GM21786 (cell line): ENCODE results near the gene MRPS10.

ENCODE experiments used
- ATAC-seq: cut with Tn5 transposase; IDR thresholded peaks from one replicate; pipeline ENCODE4 v1.9.1; 2021; ENCODE audit not compliant: unreplicated experiment

The MRPS10 gene

DNA sequence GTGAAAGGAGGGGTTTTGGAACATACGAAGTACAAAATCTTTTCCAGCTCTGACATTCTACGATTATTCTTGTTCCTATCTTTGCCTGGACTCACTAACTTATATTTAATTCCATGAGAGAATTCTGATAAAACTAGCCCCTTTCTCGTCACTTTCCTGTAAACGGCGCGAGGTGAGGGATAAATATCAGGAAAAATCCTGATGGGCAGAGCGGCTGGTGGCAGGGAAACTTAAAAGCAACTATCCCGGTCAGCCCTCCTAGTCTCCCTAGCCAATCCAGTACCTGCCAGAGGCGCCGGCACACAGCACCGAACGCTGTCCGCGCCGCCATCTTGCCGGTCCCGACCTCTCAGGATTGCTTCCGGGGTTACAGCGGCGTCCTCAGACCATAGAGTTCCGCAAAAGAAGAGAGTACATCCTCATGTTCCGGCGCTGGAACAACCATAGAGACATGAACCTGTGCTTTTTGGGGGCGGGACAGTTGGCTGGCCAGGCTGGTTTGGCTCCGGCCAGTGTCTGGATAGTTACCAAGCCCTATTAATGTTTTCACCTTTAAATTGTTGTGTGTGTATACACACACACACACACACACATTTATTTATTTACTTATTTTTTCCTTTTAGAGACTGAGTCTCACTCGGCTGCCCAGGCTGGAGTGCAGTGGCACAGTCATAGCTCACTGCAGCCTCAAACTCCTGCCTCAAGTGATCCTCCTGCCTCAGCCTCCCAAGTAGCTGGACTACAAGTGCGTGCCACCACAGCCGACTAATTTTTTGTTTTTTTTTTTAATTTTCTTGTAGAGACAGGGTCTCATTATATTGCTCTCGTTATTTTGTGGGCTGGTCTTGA is at the start of gene MRPS10:
Gene MRPS10, minus strand, starts transcription at position 343 of the 849 bp plus-strand sequence. Its CDS starts 12 bp downstream, at position 331.
- peak; percentile 97 for ATAC-seq

DNA sequence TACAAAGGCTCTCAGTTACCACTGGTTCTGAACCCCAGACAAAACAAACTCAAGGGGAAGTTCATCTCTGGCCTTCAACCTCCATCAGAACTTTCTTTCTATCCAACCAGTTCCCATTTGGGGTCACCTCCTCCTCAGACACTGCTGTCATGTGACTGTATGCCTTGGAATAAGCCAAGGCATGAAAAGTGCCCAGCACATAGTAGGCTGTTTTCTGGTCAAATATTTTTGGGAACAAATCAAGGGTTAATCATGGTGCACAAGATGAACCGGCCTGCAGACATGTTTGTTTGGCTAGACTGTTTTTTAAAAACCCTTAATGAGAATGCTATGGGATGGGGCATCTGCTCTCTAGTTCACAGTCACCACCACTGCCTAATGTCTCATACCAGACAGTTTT is 48.9 kb upstream of the MRPS10 start:
- no peak for ATAC-seq

DNA sequence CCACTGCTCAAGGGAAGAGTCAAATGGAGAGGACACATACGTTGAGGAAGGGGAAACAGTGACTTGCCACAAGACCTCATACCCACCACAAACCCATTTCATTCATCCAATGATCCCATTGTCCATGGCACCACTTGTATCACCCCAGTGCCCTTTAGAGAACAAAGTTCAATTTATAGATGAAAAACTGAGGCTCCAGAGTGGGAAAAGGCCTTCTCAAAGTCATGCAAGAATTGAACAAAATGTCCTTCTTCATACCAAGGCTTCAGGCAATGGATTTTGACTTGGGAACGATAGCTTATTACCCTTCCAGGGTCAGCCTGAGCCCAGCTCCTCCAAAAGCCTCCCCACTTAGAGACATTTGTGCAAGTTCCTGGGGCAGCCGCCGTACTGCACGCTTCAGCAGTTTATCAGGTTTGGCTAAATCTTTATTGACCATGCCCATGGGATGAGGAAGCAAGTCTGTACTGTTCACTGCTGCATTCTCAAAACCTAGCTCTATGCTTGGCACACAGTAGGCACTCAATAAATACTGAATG is 47.3 kb upstream of the MRPS10 start:
- no peak for ATAC-seq

DNA sequence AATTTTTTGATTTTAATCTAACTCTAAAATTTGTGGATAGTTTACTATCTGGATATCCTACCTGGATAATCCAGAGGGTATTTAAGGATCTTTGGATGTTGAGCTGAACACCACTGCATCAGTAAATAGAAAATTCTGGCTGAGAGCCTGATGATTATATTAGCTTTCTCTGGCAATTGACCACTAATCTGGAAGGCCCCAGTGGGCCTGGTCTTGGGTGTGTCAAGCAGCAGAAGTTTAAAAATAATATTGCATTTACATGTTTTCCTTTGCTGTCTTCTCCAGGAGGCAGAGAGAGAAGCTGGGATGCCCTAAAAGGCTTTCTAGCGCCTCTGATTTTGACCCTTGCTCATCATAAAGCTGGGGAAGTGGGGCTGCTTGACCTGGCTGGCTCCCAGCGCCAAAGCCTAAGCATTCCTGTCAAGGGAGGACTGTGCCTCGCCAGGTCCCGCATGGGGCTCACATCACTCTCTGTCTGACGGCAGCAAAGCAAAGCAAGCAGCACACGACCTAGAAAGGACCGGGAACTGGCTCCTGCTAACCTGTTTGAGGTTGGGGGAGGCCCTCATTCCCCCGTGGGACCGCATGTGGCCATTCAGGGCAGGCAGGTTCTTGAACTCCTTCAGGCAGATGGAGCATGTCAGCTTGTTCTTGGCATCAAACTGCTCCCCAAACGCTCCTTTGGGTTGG is 46.6 kb upstream of the MRPS10 start:
- no peak for ATAC-seq

DNA sequence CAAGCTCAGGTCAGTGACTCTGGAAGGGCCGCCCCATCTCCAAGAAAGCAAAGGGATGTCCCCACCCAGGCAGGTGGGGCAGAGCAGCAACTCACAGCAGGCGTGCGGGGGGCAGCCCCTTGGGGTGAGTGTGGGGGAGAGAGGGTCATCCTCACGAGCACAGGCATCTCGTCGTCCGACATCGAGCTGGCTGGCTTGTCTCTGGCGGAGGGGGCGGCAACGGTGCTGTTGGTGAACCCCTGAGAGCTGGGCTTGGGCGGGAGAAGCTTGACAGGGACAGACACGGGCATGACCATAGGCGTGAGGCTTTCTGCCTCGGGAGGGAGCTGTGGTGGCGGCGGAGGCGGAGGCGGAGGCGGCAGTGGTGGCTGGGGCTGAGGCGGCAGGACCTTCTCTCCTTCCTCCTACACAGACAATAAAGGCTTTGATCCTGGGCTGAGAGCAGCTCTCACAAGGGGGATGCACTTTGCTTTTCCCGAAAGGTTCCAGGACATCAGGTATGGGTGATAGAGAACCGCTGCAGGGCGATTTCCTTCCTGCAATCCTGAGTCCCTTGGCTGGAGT is 45.6 kb upstream of the MRPS10 start:
- ATAC-seq: no peak

DNA sequence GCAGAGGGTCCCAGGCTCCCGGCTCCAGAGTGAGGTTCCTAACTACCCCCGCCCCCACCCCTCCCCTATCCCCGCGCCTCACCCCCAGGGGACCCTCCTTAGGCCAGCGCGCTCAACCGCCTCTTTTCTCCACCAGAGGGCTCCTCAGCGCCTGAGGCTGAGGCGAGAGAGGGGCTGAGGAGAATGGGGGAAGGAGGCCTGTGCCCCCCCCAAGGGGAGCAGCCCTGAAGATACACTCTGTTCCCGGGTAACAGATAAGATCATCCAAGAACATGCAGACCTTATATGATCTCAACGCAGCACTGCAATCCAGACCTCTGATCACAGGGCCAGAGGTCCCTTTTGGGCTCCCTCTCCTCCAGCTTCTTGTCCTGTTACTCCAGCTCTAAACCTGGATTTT is 43.3 kb upstream of the MRPS10 start:
- ATAC-seq: no peak

DNA sequence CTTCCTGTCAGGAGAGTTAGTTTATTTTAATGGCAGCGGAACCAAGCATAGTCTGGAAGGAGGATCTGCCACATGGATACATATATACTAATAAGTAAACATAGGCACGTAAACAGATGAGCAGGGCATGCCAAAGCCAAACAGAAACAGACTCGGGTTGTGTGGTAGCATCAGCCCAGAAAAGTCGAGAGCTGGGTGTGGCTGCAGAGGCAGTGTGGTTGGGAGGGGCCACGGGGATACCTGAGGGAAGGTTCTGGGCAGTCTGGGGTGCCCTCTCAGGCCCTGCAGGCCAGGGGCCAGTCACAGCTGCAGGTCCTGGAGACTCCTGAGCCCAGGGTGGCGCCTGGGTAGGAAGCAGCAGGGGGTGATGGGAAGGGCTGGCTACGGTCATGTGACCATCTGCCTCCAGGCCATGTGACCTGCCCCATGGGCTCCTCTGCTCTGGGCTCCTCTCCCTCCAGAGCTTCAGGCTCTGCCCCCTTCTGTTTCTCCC is 42.8 kb upstream of the MRPS10 start:
- no peak for ATAC-seq

DNA sequence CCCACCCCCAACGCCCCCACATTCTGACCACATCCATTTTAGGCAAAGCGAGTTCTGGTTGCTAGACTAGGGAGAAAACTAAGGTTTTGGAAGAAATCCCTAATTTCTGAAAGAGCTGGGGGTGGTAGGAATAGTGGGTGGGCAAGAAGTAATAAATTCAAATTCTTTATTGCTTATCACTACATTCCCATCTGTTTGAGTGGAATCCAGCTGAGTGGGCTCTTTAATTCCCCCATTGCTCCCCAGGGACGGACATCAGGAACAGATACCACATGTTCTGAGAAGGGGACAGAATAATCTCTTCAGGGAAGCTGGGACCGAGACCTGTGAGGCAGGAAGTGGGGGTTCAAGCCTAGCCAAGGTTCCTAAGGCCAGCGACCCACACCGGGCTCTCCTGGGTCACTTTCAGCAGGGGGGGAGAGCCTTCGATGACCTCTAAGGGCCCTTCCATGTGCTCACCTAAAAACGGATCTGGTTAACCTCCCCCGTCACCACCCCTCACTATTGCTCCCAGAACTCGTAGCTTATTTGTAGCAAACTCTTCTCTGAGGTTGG is 42.3 kb upstream of the MRPS10 start:
- no peak for ATAC-seq

DNA sequence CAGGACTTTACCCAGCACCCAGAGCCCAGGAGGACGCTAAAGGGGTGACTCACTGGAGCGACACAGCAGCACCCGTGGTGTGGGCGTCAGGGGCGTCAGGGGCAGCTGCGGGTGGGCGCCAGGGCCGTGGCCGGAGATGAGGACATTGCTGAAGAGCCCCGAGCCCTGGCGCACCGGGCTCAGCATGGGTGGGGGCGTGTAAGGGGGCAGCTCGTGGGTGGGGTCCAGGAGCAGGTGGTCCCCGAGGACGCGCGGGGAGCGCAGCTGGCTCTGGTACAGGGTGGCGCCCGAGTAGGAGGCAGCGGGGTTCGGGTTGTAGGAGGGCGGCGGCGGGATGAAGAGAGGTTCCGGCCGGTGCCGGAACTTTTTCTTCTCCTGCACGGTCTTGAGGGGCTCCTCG is 41.6 kb upstream of the MRPS10 start:
- ATAC-seq: no peak

DNA sequence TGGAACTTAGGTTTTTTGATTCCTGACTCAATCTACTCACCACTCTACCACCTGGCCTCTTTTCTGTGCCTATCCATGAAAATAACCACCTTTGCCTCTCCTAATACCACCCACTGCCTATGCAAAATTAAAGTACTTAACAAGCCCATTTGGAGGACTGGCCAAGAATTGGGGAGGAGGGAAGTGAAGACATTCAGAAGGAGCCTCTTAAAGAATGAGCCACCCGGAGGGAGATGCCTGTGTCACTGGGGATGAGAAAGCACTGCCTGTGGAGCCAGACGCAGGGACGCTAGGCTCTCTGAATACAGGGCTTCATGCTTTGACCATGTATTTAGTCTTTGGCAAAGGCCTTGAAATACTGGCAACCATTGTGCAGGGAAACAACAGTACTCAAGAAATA is 40.0 kb upstream of the MRPS10 start:
- no peak for ATAC-seq

DNA sequence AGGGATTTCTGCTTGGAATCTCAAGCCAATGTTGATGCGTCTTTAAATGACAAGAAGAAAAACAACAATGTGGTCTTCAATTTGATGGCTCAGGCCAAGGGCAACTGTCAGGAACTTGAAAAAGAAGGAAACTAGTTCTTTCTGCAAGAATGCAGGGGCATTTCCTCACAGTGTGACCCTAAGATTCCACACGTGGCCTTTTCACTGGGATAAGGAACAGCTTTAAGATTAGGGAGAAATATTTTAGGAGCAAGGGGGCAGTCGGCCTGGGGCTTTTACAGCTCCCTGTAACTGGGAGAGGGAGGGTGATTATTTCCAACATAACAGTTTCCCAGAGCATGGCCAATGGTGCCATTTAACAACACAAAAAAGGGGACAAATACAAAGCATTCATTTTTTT is 39.4 kb upstream of the MRPS10 start:
- ATAC-seq: no peak

DNA sequence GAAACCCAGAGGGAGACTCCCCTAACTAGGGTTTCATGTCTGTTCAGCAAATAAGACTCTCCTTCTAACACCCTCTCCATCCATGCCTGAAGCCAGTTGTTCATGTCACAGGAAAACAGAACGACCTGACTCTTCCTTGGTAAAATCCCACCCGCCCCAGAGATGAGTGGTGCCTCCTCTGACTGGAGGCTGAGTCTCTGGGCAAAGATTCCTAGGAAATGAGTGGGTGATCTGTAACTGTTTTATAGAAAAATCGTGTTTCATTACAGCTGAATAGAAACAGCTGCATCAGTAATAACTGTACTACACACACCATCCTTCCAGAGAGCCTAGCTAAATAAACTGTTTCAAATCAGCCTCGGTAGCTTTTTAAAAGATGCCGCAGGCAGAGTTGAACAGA is 37.4 kb upstream of the MRPS10 start:
- ATAC-seq: no peak

DNA sequence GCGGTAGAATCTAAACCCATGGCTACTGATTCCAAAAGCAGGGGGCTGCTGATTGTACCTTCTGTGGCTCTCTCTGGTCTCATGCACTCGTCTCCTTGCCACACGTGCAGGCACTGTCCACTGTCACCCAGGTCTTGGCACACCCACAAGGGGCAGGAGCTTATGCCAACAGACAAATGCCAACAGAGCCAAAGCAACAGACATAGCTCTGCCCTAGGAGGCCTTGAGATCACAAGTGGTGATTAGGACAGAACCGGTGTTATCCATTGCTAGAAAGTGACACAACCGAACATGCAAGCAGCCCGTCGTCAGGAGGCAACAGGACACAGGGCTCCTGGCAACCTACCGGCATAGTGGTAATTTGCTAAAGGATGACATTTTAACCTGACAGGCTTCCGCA is 36.8 kb upstream of the MRPS10 start:
- no peak for ATAC-seq

DNA sequence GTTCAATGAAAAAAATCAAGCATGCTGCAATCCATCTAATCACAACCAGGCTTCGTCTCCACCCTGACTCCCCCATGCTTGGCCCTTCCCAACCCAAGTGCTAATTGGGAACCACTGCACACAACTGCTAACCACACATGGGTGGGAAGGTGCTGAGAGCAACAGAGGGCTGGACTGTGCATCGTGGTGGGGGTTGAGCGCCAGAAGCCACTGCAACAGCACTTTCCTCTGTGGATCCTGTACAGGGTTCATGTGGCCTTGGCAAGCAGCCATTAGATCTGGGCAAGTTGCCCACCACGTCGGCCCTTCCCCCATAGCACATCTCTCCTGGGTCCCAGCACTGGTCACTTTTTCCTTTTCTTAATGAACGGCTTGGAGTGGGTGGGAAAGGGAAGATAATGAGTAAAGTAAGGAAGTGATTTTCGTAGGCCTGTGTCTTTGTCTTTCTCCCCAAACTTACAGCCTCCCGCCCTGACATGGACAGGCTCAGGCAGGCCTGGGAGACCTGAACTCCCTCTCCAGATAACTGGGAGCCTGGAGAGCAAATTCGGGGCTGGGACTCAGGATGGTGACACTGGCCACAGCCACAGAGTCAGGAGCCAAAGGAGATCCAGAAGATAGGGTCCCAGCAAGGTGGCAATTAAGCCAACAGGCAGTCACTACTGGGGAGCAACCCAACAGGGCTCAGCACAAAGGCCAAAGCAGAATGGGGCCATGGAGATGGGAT is 34.4 kb upstream of the MRPS10 start:
- no peak for ATAC-seq

DNA sequence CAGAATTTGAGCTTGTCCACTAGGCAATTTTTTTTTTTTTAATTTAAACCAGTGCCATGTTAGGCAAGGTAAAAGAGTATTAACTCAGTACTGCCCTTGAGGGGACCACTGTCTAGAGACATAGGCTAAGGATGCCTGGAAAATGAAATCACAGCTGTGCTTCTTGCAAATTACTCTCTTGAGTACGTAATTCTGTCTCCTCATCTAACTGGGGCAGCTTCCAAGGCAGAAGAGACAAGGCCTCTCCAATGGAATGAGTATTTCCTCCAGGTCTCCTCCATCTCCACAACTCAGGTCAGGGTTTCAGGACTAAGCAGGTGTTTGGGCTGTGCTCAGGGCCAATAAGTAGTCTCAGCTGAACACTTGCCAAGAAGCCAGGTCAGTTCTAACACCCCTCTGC is 33.8 kb upstream of the MRPS10 start:
- no peak for ATAC-seq

DNA sequence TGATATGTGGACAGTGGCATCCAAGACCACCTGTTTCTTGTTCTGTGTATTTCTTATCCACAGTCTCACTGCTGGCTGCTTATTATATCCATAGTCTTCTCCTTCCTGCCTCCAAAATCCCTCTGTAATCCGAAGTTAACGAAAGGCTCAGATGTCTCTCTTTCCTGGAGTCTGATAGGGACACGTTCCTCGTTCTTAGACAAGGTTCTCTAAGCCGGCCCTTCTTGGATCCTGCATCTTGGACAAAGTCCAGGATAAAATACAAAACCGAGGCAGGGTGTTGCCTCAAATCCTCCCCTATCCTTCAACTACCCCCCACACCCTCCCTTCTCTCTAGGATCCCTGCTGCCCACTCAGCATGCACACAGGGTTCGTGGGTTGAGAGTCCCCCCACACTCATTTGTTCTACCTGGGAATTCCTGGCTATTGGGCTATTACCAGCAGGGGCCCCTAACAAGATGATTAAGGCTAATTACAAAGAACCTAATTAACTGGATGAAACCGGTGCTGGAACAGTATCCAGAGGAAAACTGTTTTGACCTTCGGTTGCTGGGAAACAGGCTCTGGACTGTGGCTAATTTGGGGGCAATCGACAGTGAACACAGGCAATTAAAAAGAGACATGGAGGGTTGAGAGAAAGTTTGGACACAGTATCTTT is 32.7 kb upstream of the MRPS10 start:
- no peak for ATAC-seq

DNA sequence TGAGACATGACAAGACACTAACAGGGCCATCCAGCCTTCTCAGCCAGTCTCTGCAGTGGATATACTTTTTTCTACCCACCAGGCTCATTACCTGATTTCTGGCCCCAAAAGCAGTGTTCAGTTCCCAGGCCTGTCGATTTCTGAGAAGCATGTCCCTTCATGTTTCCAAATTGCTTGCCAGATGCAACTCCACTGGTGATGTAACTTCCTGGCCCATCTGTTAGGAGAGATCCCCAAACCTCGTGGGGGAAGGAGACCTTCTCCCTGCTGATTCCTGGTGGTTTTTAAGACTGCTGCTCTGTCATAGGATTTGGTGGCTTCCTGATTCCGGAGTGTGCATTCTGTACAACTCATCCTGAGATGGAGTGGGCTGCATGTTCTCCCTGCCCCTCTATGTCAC is 31.6 kb upstream of the MRPS10 start:
- no peak for ATAC-seq

DNA sequence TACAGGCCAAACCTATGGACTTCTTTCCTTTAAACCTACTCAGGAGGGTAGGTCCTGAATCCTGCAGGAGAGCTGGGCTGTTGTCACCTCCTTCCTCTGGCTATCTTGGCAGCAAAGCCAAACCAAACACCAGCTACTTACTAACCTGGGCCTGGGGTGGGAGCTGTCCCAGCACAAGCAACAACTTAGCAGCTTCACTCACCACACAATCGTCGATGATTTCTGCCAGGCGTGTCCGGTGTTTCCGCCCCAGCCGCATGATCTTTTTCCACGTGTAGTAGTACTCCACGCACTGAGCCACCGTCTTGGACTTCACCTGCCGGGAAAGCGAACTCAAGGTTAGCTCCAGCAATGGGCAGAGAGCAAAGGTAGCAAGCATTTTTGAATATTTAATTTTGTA is 25.4 kb upstream of the MRPS10 start:
- no peak for ATAC-seq

DNA sequence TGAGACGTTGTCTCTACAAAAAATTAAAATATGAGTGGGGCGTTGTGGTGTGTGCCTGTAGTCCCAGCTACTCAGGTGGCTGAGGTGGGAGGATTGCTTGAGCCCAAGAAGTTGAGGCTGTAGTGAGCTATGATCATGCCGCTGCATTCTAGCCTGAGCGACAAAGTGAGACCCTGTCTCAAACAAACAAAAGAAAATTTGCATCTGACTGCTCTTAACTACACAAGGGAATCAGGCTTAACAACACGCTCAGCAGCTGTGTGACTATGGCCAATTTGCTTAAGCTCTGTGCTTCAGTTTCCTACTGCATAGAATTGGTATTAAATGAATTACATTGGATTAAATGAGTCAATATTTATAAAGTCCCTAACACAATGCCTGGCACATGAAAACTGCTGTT is 24.3 kb upstream of the MRPS10 start:
- no peak for ATAC-seq

DNA sequence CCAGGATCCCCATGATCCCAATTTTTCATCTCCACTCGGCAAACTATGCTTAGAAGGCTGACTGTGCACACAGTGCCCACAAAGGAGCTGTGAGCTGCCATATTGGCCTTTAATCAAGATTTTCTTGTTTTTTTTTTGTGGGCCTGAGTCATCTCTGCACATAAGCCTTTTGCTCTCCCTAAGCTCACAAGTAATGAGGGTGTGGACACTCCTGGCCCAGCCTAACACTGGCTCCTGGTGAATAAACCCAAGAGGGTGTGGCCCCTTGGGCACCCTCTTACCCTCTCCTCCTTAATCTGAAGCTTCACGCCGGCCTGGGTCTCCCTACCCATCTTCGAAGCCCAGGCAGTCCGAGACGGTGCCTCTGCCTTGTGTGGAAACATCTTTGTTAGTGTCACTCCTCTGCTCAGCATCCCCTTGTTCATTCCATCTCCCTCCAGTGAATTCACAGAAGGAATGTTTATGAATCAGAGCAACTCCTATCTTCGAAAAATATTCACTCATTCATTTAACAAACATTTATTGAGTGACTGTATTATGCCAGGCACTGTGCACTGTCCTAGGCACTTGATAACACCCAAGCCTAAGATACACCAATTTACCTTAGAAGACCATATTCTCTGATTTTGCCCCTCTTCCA is 22.2 kb upstream of the MRPS10 start:
- no peak for ATAC-seq
